GDM1 (cell line): ENCODE measurements around the gene LUZP2.
"Not testable (repeated sequence)": the region's sequence is repeated elsewhere in the genome, so short reads cannot be mapped to it uniquely, and the experiment has no call there.

ENCODE experiments used
- DNase-seq: peaks from one replicate; lab custom pipeline; 2025; lab: John Stamatoyannopoulos, UW

LUZP2 gene

DNA sequence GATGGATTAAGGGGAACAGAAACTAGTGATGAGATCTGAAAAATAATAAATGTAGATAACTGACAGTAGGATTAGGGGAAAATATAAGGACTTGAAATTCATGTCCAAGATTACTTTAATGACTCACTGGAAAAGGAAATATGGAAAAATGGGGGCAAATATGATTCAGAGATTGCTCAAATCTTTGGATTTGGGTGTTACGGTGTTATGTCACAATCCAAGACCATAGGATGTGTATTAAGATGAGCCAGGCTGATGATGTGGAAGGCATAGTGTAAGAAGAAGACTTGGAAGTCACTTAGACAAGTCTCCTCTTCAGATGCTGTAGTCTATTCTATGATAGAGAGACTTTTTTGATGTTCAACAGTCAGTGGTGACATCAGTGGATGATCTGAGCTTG lies 323.7 kb downstream of the LUZP2 start:
- no peak for DNase-seq

DNA sequence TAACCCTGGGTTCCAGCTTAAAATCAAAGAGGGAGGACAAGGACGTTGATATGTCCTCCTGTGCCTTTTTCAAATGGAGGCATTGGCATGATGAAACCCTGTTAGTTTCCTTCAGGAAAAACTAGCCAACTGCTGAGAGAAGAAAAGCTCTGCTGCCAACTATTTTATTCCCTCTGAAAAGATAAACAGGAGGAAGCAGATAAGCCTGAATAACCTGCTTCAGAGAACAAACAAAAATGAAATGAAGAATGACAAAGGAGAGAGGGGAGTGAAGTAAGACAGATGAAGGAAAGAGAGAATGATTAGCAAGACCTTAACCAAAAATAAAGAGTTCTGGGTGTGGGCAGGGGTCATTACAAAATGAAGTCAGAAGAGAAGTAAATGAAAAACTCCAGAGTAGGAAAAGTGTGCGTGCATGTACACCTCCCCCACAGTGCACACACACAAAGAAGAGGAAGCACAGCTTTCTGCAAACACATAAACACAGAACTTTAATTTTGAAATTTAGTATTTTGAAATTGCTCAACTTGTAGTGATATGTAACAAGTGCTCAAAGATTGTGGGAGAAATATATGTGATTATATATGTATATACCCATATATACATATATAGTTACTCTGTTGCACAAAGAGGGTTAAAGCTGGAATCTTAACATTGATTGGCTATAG lies 332.2 kb downstream of the LUZP2 start:
- DNase-seq, result no peak

DNA sequence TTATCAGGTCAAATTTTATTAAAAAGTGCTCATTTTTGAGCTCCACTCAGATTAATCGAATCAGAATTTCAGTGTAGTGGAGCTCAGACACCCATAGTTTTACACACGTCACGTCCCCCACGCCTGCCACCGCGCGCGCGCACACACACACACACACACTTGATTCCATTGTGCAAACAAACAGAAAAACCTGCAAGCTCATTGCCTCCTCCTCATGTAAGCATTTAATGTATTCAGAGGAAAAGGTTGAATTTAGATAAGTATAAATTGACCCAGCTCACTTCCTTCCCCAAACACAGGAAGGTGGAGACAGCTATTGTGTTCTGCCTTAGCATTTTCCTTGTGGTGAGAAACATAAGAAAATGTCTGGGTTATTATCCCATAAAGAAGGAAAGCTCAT lies 336.7 kb downstream of the LUZP2 start:
- DNase-seq, result no peak

DNA sequence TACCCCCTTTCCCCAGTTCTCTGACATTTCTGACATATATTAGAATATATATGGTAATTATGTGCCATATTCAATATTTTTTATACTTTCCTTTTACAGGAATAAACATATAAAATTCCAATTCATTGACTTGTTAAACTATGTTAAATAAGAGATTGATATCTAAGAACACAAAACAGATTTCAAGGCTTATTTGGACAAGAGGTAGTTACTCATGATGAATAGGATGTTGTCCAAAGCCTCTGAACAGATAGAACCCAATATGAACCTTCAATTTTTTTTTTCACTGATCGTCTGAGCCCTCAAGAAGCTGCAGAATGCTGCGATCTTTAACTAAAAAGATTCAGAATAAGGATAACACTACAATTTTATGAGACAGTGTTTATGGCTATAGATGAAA lies 340.3 kb downstream of the LUZP2 start:
- DNase-seq, result no peak

DNA sequence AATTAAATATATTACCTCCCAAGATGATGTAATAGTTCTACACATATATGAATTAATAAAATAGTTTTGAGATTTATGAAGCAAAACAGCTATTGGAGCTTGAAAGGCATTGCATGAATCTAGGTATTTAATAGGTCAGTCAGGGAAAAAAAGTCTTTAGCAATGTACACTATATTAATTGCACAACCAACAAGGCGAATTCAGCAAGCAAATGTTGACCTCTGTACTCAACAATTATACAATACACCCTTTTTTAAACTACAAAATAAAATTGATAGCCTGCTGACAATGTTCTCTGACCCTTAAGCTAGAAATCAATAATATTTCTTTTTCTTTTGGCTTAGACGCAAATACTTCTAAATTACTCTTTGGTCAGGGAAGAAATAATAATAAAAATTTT lies 345.5 kb downstream of the LUZP2 start:
- DNase-seq, result no peak

DNA sequence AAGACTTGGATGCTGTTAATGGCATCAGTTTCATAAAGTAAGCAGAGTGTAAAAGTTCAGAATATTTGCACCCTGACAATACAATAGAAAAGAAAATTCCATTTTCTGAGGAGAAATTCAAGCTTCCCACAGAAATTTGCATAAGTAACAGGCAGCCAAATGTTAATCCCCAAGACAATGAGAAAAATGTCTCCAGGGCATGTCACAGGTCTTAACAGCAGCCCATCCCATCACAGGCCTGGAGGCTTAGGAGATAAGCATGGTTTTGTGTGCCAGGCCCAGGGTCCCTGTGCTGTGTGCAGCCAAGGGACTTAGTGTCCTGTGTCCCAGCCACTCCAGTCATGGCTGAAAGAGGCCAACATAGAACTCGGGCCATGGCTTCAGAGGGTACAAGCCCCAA lies 347.6 kb downstream of the LUZP2 start:
- no peak for DNase-seq

DNA sequence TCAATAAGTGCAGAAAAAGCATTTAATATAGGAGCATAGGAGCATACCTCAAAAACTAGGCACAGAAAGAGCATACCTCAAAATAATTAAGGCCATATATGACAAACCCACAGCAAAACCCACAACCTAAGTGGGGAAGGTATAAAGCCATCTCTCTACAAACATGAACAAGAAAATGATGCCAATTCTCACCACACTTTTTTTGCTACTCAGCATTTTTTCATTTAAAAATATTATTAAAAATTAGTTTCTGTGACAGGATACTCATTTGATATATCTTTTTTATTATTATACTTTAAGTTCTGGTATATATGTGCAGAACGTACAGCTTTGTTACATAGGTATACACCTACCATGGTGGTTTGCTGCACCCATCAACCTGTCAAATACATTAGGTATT lies 352.0 kb downstream of the LUZP2 start:
- no peak for DNase-seq

DNA sequence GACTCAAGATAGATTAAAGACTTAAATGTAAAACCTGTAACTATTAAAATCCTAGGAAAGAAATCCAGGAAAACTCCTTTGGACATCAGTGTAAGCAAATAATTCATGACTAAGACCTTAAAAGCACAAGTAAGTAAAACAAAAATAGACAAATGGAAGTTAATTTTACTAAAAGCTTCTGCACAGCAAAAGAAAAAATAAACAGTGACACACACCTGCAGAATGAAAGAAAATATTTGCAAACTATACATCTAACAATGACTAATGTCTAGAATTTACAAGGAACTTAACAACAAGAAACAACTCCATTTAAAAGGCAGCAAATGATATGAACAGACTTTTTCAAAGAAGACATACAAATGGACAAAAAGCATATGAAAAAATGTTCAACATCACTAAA lies 359.1 kb downstream of the LUZP2 start:
- DNase-seq, result no peak

DNA sequence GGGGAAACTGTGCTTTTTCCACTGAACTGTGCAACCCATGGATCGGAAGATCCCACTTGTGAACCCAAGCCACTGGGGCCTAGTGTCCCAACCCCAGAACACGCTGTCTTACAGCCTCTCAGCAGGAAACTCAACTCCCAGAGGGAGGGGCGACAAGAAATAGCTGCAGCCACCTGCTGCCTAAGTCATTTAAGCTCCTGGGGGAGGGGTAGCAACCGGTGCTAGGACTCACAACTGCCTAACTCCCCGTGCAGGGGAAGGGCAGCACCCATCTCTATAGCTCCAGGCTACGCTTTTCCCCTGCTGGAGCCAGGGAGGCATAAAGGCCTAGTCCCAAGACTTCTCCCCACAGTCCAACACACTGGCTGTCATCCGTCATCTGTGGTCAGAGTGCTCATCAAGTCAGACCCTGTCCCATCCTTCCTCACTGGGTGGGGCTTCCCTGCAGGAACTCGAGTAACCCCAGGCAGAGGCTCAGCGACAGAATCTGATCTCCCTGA lies 363.0 kb downstream of the LUZP2 start:
- DNase-seq, result no peak

DNA sequence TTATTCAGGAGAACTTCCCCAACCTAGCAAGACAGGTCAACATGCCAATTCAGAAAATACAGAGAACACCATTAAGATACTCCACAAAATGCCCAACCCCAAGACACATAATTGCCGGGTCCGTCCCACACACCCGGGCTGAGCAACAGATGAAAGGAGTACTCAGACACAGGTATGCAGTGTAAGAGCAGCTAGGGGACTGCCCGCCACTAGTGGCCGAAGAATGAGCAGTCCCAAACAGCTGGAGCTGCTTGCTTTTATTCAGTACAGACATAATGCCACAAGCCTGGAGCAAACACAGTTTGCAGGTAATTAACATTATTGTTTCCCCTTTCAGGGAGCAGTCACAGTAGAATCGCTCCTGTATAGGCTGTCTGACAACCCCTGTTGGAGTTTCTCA lies 364.6 kb downstream of the LUZP2 start:
- no peak for DNase-seq

DNA sequence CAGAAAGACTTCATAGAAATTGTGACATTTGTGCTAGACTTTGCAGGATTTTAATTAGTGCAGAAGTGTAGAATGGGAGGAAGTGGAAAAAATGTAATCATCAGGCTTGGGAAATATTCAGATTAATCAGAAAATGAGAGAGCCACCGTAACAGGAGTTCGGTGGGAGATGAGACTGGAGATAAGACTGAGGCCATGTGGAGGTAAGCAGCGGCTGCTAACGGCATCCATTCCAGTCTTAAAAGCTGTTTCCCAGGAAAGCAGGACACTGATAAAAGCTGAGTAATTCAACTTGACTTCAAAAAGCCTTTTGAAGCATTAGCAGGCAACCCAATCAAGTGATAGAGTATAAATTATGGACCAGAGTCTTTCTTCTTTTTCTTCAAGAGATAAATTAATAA lies 369.9 kb downstream of the LUZP2 start:
- DNase-seq, result no peak

DNA sequence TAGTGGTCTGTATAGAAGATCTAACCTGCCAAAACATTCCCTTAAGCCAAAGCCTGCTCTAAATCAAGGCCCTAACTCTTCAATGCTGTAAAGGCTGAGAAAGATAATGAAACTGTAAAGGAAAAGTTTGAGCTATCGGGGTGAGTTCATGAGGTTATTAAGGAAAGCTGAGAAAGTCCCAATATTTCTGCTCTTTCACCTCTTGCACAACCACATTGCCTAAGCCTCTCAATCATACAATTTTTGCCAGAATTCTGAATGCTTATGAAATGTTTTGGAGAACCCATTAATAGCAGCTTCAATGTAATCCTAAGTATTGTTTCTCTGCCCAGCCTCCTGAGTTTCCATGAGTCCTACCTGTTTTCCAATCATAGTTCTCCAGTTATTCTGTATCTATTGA lies 373.2 kb downstream of the LUZP2 start:
- DNase-seq, result no peak

DNA sequence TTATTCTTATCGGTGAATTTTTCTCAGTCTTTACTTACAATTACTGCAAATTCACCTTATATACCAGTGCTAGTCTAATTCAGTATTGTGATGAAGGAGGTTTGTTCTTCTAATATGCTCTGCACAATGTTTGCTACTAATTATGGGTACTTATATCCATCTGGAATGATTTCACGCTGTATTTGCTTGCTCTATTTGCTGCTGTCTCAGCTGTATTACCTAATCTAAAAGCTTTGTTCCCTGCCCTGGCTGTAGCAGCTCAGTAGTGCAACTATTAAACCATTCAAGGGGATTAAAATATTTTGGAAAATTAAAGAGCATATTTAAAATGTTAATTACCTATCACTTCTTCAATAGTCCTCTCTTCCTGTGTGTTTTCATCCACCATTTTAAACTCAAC lies 375.3 kb downstream of the LUZP2 start:
- no peak for DNase-seq

DNA sequence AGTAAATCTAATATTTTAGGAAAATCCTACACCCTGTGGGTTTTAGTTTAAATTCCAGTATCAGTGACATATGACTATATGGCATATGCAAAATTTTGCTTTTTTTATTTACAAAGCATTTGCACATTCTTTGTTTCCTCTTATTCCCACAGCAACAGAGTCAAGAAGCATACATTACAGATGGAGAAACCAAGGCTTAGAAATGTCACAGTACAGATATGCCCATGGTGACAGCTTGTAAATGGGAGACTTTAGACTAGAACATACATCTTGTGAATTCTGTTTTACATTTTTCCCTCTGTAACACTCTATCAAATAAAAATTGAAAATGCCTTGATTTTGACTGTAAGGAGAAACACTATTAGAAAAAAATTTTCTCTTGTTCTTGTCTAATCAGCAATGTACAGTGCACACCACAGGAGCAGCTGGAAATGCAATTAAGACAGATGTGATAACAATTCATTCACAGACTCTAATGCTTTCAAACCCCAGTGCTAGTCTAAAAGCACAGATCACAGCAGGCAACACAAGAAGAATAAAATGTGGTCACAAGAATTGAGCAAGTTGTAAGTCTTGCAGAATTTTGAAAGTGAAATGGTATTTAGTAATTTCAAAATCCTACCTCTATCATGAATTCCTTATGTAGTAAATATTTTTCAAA lies 375.9 kb downstream of the LUZP2 start:
- DNase-seq, result no peak

DNA sequence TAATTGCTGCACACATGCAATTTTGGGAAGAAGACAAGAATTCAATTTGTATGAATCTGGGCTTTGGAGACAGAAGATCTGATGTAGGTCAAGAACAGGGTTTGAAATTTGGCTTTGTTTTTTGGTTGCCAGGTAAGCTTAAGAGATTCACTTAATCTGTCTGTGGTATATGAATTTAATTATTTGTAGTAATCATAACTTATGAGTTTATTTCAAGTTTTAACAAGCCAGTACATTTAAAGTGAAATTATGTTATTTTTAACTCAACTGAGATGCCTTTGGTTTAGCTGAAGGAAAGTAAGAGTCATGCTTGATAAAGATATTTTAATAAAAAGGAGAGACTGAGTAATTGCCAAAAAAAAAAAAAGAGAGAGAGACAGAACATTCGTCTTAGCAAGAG lies 384.1 kb downstream of the LUZP2 start:
- no peak for DNase-seq

DNA sequence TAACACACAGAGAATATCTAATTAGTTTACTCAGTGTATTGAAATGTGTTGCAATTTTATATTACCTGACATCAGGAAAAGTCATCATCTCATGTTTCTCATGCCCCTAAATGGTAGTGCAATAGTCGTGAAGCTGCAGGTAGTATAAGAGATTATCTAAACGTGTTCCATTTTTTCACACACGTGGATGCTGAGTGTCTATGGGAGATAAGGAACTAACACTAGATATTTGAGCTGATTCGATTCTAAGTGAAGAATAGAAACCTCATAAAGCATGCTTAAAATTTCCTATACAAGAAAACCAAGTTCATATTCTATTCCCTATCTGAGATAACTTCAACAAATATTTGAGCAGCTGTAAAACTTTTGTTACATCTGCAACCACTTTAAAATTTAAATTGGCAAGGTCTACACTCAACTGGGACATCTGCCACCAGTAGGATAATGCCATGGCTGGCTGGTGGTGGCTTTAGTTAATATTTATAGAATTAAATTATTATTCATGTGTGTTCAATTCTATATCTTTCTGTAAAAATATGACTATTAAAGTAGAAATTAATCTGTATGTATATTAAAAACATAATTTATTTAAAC lies 388.8 kb downstream of the LUZP2 start:
- DNase-seq, result no peak

DNA sequence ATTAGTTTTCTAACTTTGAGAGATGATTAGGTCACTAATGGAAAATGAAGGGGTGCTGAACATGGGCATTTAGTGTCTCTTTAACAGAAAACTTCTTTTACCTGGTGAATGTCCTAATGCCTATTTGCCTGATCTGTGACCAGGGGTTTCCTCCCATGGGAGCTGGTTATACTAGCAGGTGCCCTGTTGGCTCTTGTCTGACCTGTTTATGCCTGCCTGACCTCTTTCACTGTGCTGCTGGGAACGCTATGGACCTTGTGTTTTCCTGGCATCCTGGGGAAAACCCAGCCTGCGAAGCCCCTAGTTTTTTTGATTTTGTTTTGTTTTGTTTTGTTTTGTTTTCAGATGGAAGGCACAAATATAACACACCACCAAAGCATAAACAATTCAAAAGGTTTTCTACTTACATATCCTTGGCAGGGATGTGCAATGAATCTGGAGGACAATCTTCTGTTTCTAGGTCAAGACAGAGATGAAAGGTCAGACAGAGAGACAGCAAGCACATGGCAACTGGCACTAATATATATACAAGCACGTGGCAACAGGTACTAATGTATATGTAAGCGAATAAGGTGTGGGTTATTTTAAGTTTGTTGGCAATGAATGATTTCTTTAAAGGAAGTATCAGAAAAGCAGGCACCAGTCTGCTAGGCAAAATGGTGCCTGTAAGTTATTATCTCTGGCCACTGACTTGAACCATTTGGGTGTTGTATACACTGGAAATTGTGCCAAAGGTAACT lies 390.2 kb downstream of the LUZP2 start:
- DNase-seq, result no peak

DNA sequence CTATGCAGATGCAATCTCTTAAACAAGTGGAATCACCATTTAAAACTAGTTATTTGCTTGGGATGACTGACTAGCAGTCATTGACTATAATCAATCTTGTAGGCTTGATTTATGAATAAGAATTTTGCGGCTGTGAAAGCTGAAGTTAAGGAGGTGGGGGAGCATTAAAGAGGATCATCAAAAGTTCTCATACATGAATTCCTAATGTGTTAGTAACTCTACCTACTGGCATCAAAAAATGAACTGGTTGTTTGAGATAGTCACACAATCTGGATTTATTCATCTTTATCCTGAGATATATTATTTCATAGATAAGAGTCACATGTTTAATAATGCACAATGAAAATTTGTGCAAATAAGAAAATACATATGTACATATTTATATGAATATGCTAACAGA lies 393.6 kb downstream of the LUZP2 start:
- DNase-seq, result no peak

DNA sequence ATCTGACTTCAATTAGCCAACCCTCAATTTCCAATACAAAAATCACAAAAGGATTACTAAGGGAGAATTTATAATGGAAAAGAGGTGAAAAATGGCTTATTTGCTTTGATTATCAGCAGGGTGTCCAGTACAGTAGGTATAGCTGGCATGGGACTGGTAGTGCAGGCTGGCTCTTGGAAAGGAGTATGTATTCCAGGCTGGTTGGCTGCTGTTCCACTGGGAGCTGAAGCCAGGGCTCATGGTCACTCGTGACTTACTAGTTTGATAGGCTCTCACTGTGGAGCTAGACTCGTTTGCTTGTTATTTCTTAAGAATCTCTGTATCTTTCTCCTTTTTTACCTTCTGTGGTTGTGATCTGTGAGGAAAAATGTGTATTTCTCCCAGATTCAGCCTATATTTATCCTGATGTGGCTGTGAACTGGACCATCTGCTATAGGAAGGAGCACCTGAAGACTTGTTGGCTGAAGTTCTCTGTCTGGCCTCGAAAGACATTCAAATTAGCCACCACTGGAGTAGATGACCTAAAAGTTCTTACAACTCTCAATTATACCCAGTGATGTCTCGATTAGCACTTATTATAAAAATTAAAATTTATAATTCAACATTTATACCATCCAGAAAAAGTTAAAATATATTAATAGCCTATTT lies 395.1 kb downstream of the LUZP2 start:
- DNase-seq, result not testable (repeated sequence)

DNA sequence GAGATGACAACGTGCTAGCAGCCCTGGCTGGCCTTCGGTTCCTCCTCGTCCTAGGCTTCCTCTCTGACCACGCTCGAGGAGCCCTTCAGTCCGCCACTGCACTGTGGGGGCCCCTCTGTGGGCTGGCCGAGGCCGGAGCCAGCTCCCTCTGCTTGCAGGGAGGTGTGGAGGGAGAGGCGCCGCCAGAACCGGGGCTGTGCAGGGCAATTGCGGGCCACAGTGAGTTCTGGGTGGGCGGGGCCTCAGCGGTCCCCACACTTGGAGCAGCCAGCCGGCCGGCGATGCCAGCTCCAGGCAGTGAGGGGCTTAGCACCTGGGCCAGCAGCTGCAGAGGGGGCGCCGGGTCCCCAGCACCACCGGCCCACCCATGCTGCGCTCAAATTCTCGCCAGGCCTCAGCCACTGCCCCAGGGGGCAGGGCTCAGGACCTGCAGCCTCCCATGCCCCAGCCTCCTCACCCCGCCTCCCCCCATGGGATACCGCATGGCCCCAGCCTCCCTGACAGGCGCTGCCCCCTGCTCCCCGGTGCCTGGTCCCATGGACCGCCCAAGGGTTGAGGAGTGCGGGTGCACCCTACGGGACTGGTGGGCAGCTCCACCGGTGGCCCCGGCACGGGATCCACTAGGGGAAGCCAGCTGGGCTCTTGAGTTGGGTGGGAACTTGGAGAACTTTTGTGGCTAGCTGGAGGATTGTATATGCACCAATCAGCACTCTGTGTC lies 399.4 kb downstream of the LUZP2 start:
- no peak for DNase-seq

DNA sequence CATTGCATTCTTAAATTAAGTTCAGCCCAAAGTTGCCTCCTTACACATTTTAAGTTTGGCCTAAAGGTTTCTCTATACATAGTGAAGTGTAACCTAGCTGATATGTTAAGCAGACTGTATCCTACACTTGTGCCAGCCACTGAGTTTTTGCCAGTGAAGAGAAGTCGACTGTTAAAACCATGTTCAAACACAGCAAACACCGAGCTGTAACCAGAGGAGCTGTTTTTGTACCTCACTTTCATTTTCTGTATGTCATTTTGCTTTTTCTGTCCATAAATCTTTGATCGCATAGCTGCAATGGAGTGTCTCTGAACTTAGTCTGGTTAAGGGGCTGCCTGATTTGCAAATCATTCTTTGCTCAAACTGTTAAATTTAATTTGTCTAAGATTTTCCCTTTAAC lies 403.7 kb downstream of the LUZP2 start:
- no peak for DNase-seq
